Right lobe of liver (tissue), 4 donors: ENCODE results near the gene MYOZ3.

ENCODE experiments used
- POLR2A ChIP-seq: fragments of 450-650 bp; IDR thresholded peaks from one replicate; pipeline ENCODE4 v1.6.1; 2017; ENCODE audit warnings: antibody characterized with exemption, mild to moderate bottlenecking
- TF ChIP-seq, protein P1 (sequence below), 4 donors: fragments of 200-600 bp in 3 of 4; fragments of 450-650 bp in 1 of 4; IDR thresholded peaks; one replicate each; pipeline versions ENCODE4 v1.5.1 to v1.8.0; 2016 to 2022; ENCODE audit warnings: antibody characterized with exemption in 4 of 4, mild to moderate bottlenecking in 2 of 4
- donor health status: DM: no; HTN: no; CAD: no.
- donor health status: DM: no; HTN: no; CAD: no.
- donor health status: DM: no; HTN: yes; CAD: no.

DNA sequence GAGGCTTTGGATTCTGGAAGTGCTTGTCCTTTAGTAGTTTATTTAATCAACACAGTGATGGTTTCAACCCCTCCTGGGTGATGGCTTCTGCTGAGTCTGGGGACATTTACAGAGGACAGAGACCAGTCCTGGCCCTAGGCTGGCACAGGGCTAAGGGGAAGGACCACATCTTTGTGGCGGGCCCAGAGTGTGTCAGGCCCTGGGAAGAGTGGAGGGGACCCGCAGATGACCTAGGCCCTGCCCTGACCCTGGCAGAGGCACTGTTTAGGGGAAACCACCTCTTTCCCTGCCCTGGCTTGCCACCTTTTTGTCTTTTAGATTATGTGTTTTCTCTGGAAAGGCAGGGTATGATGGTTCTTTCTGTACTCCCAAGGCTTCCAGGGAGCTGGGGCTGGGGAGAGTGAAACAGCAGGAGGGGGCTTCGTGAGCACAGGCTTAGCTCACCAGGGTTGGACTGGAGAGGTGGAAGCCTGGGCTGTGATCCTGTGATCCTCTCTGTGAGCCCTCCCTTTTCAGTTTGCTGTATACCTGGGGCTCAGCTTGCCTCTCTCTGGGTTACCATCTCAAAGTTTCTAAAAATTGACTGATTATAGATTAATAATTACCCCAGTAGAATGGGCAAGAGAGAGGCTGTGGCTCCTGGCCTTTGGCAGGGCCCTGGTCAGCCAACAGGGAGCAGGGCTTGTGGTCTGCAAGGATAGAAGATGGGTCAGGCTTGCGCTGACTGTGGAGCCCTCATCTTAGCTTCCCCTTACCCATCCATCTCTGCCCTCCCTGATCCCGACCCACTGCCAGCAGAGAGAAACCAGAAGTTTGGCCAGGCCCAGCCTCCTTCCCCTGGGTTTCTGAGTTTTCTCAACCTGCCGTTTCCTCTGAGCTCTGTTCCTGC, 22.3 kb upstream of the MYOZ3 start:
- TF ChIP-seq, protein P1, sequence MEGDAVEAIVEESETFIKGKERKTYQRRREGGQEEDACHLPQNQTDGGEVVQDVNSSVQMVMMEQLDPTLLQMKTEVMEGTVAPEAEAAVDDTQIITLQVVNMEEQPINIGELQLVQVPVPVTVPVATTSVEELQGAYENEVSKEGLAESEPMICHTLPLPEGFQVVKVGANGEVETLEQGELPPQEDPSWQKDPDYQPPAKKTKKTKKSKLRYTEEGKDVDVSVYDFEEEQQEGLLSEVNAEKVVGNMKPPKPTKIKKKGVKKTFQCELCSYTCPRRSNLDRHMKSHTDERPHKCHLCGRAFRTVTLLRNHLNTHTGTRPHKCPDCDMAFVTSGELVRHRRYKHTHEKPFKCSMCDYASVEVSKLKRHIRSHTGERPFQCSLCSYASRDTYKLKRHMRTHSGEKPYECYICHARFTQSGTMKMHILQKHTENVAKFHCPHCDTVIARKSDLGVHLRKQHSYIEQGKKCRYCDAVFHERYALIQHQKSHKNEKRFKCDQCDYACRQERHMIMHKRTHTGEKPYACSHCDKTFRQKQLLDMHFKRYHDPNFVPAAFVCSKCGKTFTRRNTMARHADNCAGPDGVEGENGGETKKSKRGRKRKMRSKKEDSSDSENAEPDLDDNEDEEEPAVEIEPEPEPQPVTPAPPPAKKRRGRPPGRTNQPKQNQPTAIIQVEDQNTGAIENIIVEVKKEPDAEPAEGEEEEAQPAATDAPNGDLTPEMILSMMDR (IDR thresholded peaks at IDR 0.05): no peak
- no peak for TF ChIP-seq POLR2A
